ENCODE measurements around the gene SSBP1. TPM values are rescaled to one million over a fixed set of nuclear protein-coding genes. Genes with fewer than 3 reads are reported as not detected.
"Not testable (repeated sequence)": the region's sequence is repeated elsewhere in the genome, so short reads cannot be mapped to it uniquely, and the experiment has no call there.

The SSBP1 gene
- total and polyA plus RNA-seq, 2 of the 8 experiments (the other 6 are each of a cell fraction or from before 2014, with no cell fraction given), result 136 to 254 TPM

GRCh38 chr7:141751904-141752303 lies 13.7 kb downstream of the SSBP1 start:
- H3K9ac ChIP-seq (replicated peaks in 1 of 4; ENCODE audit: extremely low read depth in 1 of 4, low read depth in 3 of 4, low read length in 3 of 4); DNase-seq (ENCODE audit: low read depth in 1 of 2, low spot score in 2 of 2); H3K79me2 ChIP-seq (ENCODE audit: control insufficient read depth in 1 of 2, insufficient read depth in 2 of 2, low read length in 2 of 2); H3K23ac ChIP-seq (ENCODE audit: insufficient read length); H3K27me3 ChIP-seq (replicated peaks in 1 of 4; ENCODE audit: control insufficient read depth in 3 of 4, extremely low read depth in 1 of 4, insufficient read depth in 3 of 4, low read length in 3 of 4); H3K27ac ChIP-seq (ENCODE audit: low read depth, low read length); H2BK12ac ChIP-seq (ENCODE audit: low read depth, low read length); H4K91ac ChIP-seq (replicated peaks; ENCODE audit: insufficient read length, low read length); FAIRE-seq; H4K5ac ChIP-seq (ENCODE audit: insufficient read length, low read depth, low read length); H3K4me2 ChIP-seq (ENCODE audit: insufficient read depth in 1 of 2, low read depth in 2 of 2, low read length in 2 of 2); H2AFZ ChIP-seq (ENCODE audit: low read length); H3K4ac ChIP-seq (replicated peaks; ENCODE audit: insufficient read length, low read depth, low read length); H4K20me1 ChIP-seq (replicated peaks in 1 of 2; ENCODE audit: control insufficient read depth in 1 of 2, insufficient read depth in 2 of 2, low read length in 2 of 2); H3K79me1 ChIP-seq (ENCODE audit: low read depth, low read length); H3K56ac ChIP-seq (replicated peaks; ENCODE audit: insufficient read length, low read depth, low read length); H3K18ac ChIP-seq (ENCODE audit: extremely low read depth, low read length); H2AK5ac ChIP-seq (ENCODE audit: low read depth, low read length); H2BK20ac ChIP-seq (ENCODE audit: low read length); H2BK5ac ChIP-seq (ENCODE audit: low read depth, low read length); H2BK15ac ChIP-seq (ENCODE audit: low read length); CTCF ChIA-PET (ENCODE audit: partially characterized antibody); POLR2A ChIA-PET (ENCODE audit: partially characterized antibody); H3K4me1 ChIP-seq (replicated peaks in 1 of 4; ENCODE audit: control insufficient read depth in 3 of 4, insufficient read depth in 4 of 4, low read length in 3 of 4); H4K8ac ChIP-seq (ENCODE audit: extremely low read depth, insufficient read depth, low read length); H3K14ac ChIP-seq (ENCODE audit: insufficient read length); H3K23me2 ChIP-seq (ENCODE audit: low read depth, low read length); H2BK120ac ChIP-seq (replicated peaks; ENCODE audit: low read depth, low read length): not testable (repeated sequence)
- H3K36me3 ChIP-seq (ENCODE audit: control insufficient read depth in 2 of 4, insufficient read depth in 4 of 4, low read length in 3 of 4), result peaks cover 16 to 77% (median 50%) of the 10 kb centered on the region in 4 experiments
- peaks cover 23 to 26% of the 10 kb centered on the region in 2 experiments for H3K9me3 ChIP-seq (ENCODE audit: insufficient read depth in 2 of 2, low read depth in 1 of 2, low read length in 1 of 2)
- H3K4me3 ChIP-seq (ENCODE audit: extremely low read depth in 1 of 4, insufficient read depth in 2 of 4, low read depth in 3 of 4, low read length in 4 of 4), result peak overlapping the region in 1 of 4 experiments; percentile 12; a peak in 1 of 8 replicates
- WGBS, 2 experiments (ENCODE audit: extremely low coverage in 1 of 2, insufficient coverage in 1 of 2, insufficient read length in 1 of 2, insufficient replicate concordance in 2 of 2, low coverage in 1 of 2, low lambda C conversion rate in 2 of 2, missing lambda C conversion rate in 1 of 2), result 96% methylated on average over 10 of the region's 10 CpGs; no CpG with 5 or more reads in 1 of the 2 experiments
